GM12873 (cell line): ENCODE data around the gene NALCN.

Experiments
- TF ChIP-seq, protein P1 (sequence below): IDR thresholded peaks from 2 replicates; pipeline ENCODE4 v1.5.1; 2012; ENCODE audit warnings: low read depth, mild to moderate bottlenecking, moderate library complexity, low read length, control low read depth; ENCODE audit not compliant: insufficient read depth; ENCODE audit errors: missing control alignments

Gene NALCN

DNA sequence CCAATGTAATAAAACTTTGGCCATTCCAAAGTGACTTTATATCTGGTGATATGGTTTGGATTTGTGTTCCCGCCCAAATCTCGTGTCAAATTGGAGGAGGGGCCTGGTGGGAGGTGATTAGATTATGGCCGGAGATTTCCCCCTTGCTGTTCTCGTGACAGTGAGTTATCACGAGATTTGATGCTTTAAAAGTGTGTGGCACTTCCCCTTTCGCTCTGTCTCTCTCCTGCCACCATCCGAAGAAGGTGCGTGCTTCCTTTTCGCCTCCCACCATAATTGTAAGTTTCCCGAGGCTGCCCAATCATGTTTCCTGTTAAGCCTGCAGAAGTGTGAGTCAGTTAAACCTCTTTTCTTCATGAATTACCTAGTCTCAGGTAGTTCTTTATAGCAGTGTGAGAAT, 9.3 kb upstream of the NALCN start:
- TF ChIP-seq, protein P1, sequence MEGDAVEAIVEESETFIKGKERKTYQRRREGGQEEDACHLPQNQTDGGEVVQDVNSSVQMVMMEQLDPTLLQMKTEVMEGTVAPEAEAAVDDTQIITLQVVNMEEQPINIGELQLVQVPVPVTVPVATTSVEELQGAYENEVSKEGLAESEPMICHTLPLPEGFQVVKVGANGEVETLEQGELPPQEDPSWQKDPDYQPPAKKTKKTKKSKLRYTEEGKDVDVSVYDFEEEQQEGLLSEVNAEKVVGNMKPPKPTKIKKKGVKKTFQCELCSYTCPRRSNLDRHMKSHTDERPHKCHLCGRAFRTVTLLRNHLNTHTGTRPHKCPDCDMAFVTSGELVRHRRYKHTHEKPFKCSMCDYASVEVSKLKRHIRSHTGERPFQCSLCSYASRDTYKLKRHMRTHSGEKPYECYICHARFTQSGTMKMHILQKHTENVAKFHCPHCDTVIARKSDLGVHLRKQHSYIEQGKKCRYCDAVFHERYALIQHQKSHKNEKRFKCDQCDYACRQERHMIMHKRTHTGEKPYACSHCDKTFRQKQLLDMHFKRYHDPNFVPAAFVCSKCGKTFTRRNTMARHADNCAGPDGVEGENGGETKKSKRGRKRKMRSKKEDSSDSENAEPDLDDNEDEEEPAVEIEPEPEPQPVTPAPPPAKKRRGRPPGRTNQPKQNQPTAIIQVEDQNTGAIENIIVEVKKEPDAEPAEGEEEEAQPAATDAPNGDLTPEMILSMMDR = no peak

DNA sequence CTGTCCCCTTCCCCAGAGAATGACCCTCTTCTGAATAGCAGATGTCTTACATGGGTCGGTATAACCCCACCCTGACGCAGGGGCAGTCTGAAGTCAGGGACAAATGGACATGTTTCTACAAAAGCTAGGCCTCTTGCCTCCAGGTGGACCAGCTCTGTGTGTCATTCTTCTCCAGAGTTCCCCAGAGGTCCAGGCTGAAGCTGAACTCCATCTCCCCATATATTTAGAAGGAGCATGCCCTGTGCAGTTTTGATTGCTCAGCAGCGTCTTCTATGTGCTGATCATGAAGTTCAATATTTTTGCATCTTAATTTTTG, 8.8 kb upstream of the NALCN start:
- TF ChIP-seq, protein P1 = no peak

DNA sequence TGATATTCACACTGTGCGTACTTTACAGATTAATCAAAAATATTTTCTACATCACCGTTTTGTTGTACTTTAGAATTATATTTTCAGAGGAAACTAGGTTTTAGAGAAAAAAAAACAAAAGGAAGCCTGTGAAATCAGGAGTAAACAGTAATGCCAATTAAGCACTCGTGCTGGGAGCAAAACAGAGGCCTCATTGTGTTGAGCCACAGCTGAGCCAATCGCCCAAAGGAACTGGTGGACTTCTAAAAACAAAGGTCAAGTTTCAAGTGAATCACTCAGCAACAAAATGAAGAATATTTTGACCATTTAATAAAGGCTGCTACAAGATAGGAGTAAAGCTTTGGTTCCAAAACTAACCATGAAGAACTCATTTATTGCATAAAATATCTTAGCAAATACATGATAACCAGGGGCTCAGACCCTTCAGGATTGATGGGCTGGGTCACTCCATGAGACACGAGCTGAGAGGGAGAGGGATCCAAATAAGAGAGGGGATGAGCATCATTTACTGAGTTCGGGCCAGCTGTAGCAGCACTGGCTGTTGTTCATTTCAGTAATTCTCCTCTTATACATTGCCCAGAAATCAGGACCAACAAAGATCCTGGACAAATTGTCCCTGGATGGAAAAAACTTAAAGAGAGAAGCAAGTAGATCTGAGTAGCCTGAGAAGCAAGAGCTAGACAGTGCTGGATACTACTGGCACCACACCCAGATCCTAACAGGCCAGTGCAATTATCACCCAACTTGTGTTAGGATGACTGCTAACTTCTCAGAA, 8.3 kb upstream of the NALCN start:
- TF ChIP-seq, protein P1 = no peak

DNA sequence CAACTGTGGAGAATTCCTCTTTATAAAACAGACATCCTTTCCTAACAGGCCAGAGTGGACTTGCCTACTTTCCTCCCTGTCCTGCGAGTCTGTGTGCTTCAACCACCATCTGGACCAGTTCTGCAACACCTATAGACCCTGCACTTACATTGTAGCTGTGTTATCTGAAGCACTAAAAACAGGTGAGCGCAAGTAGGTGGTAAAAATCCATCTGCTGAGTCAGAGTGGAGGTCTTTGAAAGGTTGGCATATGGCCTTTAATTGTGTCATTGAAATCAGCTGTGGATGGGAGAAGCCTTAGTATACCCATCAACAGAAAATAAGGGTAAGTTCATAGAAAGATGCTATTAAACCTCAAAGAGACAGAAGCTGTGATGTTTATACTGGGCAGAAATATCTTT, 7.6 kb upstream of the NALCN start:
- TF ChIP-seq, protein P1 = no peak

DNA sequence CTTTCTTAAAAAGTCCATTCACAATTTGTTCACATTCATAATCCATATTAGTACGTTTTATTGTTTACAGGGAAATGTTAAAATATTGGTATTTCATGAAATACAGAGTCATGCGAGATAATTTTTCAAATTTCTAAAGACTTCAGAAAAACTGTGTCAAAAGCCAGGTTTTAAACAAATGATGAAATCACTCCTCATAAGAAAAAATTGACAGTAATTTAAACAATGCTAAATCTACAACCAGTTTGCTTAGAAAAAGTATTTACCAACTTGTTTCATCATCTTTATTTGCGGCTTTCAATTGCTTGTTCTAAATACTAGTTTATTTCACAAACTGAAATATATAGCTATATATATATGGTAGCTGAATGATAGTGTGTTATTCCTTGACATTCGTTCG, 1.2 kb upstream of the NALCN start:
- TF ChIP-seq, protein P1 = no peak

DNA sequence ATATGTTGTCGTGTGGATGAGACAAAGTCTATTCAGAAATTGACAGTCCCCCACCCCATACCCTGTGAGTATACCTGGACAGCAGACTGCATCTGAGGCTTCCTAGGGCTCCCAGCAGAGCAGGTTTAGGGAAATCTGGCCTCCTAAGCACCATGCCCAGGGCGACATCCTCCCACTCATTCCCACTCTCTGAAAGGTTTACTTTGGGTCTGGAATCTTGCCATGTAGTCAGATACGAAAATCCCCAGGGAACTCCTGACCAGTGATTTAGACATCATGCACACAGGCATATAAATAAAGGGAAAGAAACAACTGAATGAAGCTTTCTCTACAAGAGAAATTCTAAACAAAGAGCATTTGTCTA, 717 bp upstream of the NALCN start:
- TF ChIP-seq, protein P1 = no peak

DNA sequence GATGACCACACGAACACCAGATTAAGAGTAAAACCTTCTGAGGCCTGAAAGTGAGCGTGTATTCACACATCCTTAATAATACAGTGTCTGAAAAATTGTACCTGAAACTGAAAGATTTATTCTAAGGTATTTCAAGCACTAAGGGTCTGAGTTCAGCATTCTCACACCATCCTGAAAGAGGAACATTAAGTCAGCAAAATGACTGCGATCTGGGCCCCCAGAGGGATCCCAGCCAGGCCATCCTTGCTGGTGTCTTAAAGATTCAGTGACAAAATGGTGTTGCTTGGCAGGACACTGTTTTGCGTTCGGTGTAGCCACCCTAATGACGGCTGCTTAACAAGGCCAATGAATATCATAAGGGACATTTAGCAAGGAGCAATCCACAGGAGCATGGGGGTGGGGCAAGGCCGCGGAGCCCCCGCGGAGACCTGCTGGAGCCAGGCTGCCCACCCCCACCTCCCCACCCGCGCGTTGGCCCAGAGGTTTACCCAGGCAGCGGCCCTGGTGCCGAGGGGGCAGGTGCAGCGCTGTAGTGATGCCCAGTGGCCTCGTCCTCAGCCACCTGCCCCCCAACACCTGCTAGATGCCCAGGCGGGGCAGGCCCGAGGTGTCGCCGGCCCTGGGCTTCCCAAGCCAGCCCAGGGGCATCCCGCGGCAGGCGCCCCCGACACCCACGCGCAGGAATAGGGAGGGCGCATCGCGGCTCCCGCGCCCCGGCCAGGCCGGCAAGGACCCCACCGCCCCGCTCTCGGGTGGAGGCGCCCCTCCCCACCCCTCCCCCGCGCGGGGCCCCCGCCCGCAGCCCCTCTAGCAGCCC, 742 bp downstream of the NALCN start:
- TF ChIP-seq, protein P1 = no peak
